HCT116 (cell line): ENCODE data around the gene OPN3. TPM values are rescaled to one million over a fixed set of nuclear protein-coding genes. Genes with fewer than 3 reads are reported as not detected.

Source experiments
- ATAC-seq: fragments of 200-7000 bp; cut with Tn5 transposase; 2 replicates; pipeline ENCODE4 v1.9.1; 2020; ENCODE audit warnings: mild to moderate bottlenecking, moderate library complexity
- BruUV-seq: library from RNA; stranded (reverse); fragments of 400-500 nt; replicated peaks from 2 replicates; lab custom pipeline; 2021; lab: Mats Ljungman, UMichigan
- CTCF ChIA-PET: fragments of 300-600 bp; sonication (Branson Sonifier 250); formaldehyde crosslinking; loops from one replicate; lab custom pipeline; 2021; ENCODE audit warnings: antibody characterized with exemption; lab: Charles Lee
- POLR2A ChIA-PET: fragments of 300-600, 350-600 bp; sonication (Branson Sonifier 250); formaldehyde crosslinking; loops from one replicate; lab custom pipeline; 2021; ENCODE audit warnings: antibody characterized with exemption; lab: Charles Lee
- RAD21 ChIA-PET, 2 experiments: fragments of 300-600 bp; sonication (Branson Sonifier 250); formaldehyde crosslinking; loops; one replicate each; lab custom pipeline; 2023; ENCODE audit warnings: low total read pairs in 2 of 2; ENCODE audit not compliant: uncharacterized antibody in 2 of 2, unreplicated experiment in 2 of 2, low non-redundant PET in 1 of 2; lab: Charles Lee
- DNase-seq: peaks from one replicate; pipeline ENCODE4 v3.0.0-alpha.2; 2010; ENCODE audit warnings: low read depth, low spot score
- H2AFZ ChIP-seq: fragments of 200-600 bp; shearing (Covaris generic), sonication (generic); 2 replicates; pipeline ENCODE4 v1.6.1; 2017; ENCODE audit warnings: low read depth, mixed run types, mixed read lengths, antibody characterized with exemption, low read length; ENCODE audit not compliant: poor library complexity, severe bottlenecking
- H3K27ac ChIP-seq: 2 replicates; pipeline ENCODE4 v1.5.1; 2012; ENCODE audit warnings: low read depth, low read length
- H3K27me3 ChIP-seq: fragments of 200-600 bp; sonication (generic); 2 replicates; pipeline ENCODE4 v1.6.1; 2016; ENCODE audit warnings: mixed run types, low read length, mixed read lengths; ENCODE audit not compliant: insufficient read depth
- H3K36me3 ChIP-seq, 2 experiments: fragments of 200-500 bp in 1 of 2; fragments of 200-600 bp in 1 of 2; sonication (Bioruptor generic) in 1 of 2; sonication (generic) in 1 of 2; 2 replicates each; pipeline versions ENCODE4 v1.5.1 to v1.6.1; 2014 to 2016; ENCODE audit warnings: low read length in 2 of 2, inconsistent platforms in 1 of 2, mixed read lengths in 1 of 2, mixed run types in 1 of 2; ENCODE audit not compliant: insufficient read depth in 2 of 2, control insufficient read depth in 1 of 2
- H3K4me1 ChIP-seq, 2 experiments: fragments of 200-600 bp in 1 of 2; sonication (generic) in 1 of 2; 2 replicates each; pipeline versions ENCODE4 v1.5.1 to v1.6.1; 2012 to 2017; ENCODE audit warnings: low read length in 2 of 2, inconsistent platforms in 1 of 2, mild to moderate bottlenecking in 1 of 2, mixed read lengths in 1 of 2, mixed run types in 1 of 2, moderate library complexity in 1 of 2; ENCODE audit not compliant: insufficient read depth in 2 of 2, control insufficient read depth in 1 of 2
- H3K4me2 ChIP-seq: fragments of 200-600 bp; sonication (generic); 2 replicates; pipeline ENCODE4 v1.6.1; 2017; ENCODE audit warnings: mixed run types, low read length, mixed read lengths
- H3K4me3 ChIP-seq, 2 experiments: fragments of 200-600 bp in 1 of 2; sonication (generic) in 1 of 2; replicated peaks in 1 of 2; 2 replicates each; pipeline ENCODE4 v1.5.1; 2011 to 2016; ENCODE audit warnings: low read length in 2 of 2, control low read depth in 1 of 2, low read depth in 1 of 2, mild to moderate bottlenecking in 1 of 2, mixed read lengths in 1 of 2, mixed run types in 1 of 2
- H3K79me2 ChIP-seq: fragments of 200-600 bp; sonication (generic); 2 replicates; pipeline ENCODE4 v1.6.1; 2017; ENCODE audit warnings: mild to moderate bottlenecking, mixed run types, low read length, moderate library complexity, mixed read lengths; ENCODE audit not compliant: insufficient read depth
- H3K9ac ChIP-seq: fragments of 200-600 bp; sonication (generic); 2 replicates; pipeline ENCODE4 v1.6.1; 2016; ENCODE audit warnings: low read length, mixed read lengths
- H3K9me2 ChIP-seq: fragments of 200-600 bp; sonication (generic), shearing (Covaris generic); 2 replicates; pipeline ENCODE4 v1.6.1; 2017; ENCODE audit warnings: mixed run types, mild to moderate bottlenecking, moderate library complexity; ENCODE audit not compliant: insufficient read depth
- H3K9me3 ChIP-seq, 2 experiments: fragments of 200-500 bp in 1 of 2; fragments of 200-600 bp in 1 of 2; sonication (Bioruptor generic) in 1 of 2; sonication (generic) in 1 of 2; 2 replicates each; pipeline ENCODE4 v1.6.1; 2014 to 2017; ENCODE audit warnings: low read length in 2 of 2, mixed read lengths in 2 of 2, inconsistent platforms in 1 of 2, low read depth in 1 of 2, mild to moderate bottlenecking in 1 of 2, mixed run types in 1 of 2, moderate library complexity in 1 of 2; ENCODE audit not compliant: control insufficient read depth in 1 of 2, insufficient read depth in 1 of 2
- H4K20me1 ChIP-seq: fragments of 200-600 bp; sonication (generic), shearing (Covaris generic); 2 replicates; pipeline ENCODE4 v1.6.1; 2017; ENCODE audit warnings: mixed run types, mild to moderate bottlenecking, moderate library complexity; ENCODE audit not compliant: insufficient read depth
- CTCF ChIP-seq, 3 experiments: fragments of 200-600 bp in 1 of 3; sonication (generic) in 1 of 3; IDR thresholded peaks in 2 of 3; conservative IDR thresholded peaks in 1 of 3; 2 replicates each; pipeline ENCODE4 v1.5.1; 2012 to 2017; ENCODE audit warnings: low read depth in 2 of 3, low read length in 2 of 3, antibody characterized with exemption in 1 of 3, borderline replicate concordance in 1 of 3, control low read depth in 1 of 3, mild to moderate bottlenecking in 1 of 3, mixed read lengths in 1 of 3, mixed run types in 1 of 3, moderate library complexity in 1 of 3; ENCODE audit not compliant: insufficient read depth in 1 of 3
- ZBTB33 ChIP-seq: IDR thresholded peaks from 2 replicates; pipeline ENCODE4 v1.6.1; 2011; ENCODE audit warnings: mild to moderate bottlenecking, low read length, moderate library complexity; ENCODE audit not compliant: insufficient replicate concordance; ENCODE audit errors: extremely low read depth
- intact Hi-C: fragments of 100-400 bp; cut with micrococcal nuclease; formaldehyde crosslinking; loops from 2 replicates; pipeline ENCODE4 v1.10.0; 2022
- total RNA-seq: library from RNA; stranded (reverse); gene quantifications from one replicate; pipeline ENCODE4 v1.2.1, GENCODE V29; 2021; ENCODE audit not compliant: unreplicated experiment

OPN3 gene
- total RNA-seq, 1 experiment from 2014 or later, result 6.1 TPM

DNA sequence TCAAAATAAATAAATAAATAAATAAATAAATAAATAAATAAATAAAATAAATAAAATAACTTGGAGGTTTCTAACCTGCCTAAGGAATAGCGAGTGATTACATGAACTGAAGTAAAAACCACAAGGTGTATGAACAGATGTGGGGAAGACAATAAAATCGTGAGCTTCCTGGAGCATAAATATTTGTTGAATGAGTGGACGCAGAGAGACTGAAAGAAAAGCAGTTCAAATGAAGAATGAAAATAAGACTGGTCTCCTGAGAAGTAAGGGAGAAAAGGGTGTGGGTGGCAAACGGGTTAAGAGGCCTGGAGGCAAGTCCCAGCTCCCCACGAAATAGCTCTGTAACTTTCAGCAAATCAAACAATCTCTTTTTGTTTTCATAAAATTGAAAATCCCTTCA lies 33.6 kb downstream of the OPN3 start:
- H3K27me3 ChIP-seq, result no peaks in the 10 kb centered on the region
- peaks cover 0 to 9% of the 10 kb centered on the region in 2 experiments; a peak in 1 of 4 replicates for H3K4me1 ChIP-seq
- H3K79me2 ChIP-seq, result no peaks in the 10 kb centered on the region
- H4K20me1 ChIP-seq, result no peaks in the 10 kb centered on the region; the same call in 1 of the 2 replicates
- no peak overlapping the region for H3K4me2 ChIP-seq
- no TSS peak for BruUV-seq
- intact Hi-C loops, result no loop called here
- ChIA-PET CTCF (no interaction called here), RAD21 (no interaction called here), POLR2A (no interaction called here)
- H3K9me3 ChIP-seq, result no peaks in the 10 kb centered on the region
- no peak for DNase-seq
- H3K9ac ChIP-seq, result no peak overlapping the region
- no peak overlapping the region for H2AFZ ChIP-seq
- no peaks in the 10 kb centered on the region for H3K36me3 ChIP-seq
- no peak for ATAC-seq
- no peaks in the 10 kb centered on the region for H3K9me2 ChIP-seq
- H3K27ac ChIP-seq, result no peak overlapping the region
- H3K4me3 ChIP-seq, result no peak overlapping the region
- TF ChIP-seq CTCF (IDR thresholded peaks at IDR 0.05 in 2 of 3, conservative IDR thresholded peaks at IDR 0.05 in 1 of 3; ENCODE audit: borderline replicate concordance in 1 of 3, insufficient read depth in 1 of 3, low read depth in 2 of 3, low read length in 2 of 3) (no peak), ZBTB33 (no peak)
